GM10248 (cell line): ENCODE measurements around the gene CTTNBP2NL.
"Not testable (repeated sequence)": the region's sequence is repeated elsewhere in the genome, so short reads cannot be mapped to it uniquely, and the experiment has no call there.

ENCODE experiments used
- CTCF ChIA-PET: fragments of 300-600 bp; sonication (Branson Sonifier 250); formaldehyde crosslinking; extraction: SDS; loops from one replicate; lab custom pipeline; 2021; ENCODE audit warnings: antibody characterized with exemption; lab: Yijun Ruan, JAX
- POLR2A ChIA-PET: fragments of 350-650 bp; sonication (Branson Sonifier 250); formaldehyde crosslinking; extraction: SDS; loops from one replicate; lab custom pipeline; 2020; ENCODE audit warnings: antibody characterized with exemption; lab: Yijun Ruan, JAX
- DNase-seq: peaks from one replicate; pipeline ENCODE4 v3.0.0; 2012; ENCODE audit errors: extremely low spot score
- TF ChIP-seq, protein P1 (sequence below): IDR thresholded peaks from 2 replicates; pipeline ENCODE4 v1.5.1; 2012; ENCODE audit warnings: mild to moderate bottlenecking, low read depth; ENCODE audit errors: extremely low read depth, missing control alignments, control extremely low read depth

The CTTNBP2NL gene

DNA sequence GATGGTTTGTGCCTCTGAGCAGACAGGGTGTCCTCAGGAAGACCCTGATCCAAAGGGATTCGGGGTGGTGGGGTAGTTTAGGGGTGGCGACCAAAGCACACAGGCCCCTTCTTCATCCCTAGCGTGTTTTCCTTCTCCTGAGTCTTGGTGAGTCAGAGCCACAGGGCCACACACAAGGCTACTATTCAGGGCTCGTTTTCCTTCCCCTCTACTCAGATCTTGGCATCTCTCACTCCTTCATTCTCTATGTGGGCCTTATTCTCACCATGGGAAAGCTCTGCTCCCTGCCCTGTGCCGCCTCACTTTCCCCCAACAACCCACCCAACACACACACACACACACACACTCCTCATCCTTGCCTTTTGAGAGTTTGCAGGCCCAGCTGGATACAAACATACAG lies 69.1 kb downstream of the CTTNBP2NL start:
- ChIA-PET CTCF (interaction anchor here (0.9 to 7.7 kb wide), 11 partner anchors 9 to 149 kb away, joined by 3 to 76 read pairs (median 7); partner anchors contain the start of gene CTTNBP2NL), POLR2A (no interaction called here)
- TF ChIP-seq, protein P1, sequence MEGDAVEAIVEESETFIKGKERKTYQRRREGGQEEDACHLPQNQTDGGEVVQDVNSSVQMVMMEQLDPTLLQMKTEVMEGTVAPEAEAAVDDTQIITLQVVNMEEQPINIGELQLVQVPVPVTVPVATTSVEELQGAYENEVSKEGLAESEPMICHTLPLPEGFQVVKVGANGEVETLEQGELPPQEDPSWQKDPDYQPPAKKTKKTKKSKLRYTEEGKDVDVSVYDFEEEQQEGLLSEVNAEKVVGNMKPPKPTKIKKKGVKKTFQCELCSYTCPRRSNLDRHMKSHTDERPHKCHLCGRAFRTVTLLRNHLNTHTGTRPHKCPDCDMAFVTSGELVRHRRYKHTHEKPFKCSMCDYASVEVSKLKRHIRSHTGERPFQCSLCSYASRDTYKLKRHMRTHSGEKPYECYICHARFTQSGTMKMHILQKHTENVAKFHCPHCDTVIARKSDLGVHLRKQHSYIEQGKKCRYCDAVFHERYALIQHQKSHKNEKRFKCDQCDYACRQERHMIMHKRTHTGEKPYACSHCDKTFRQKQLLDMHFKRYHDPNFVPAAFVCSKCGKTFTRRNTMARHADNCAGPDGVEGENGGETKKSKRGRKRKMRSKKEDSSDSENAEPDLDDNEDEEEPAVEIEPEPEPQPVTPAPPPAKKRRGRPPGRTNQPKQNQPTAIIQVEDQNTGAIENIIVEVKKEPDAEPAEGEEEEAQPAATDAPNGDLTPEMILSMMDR: no peak
- DNase-seq: no peak

DNA sequence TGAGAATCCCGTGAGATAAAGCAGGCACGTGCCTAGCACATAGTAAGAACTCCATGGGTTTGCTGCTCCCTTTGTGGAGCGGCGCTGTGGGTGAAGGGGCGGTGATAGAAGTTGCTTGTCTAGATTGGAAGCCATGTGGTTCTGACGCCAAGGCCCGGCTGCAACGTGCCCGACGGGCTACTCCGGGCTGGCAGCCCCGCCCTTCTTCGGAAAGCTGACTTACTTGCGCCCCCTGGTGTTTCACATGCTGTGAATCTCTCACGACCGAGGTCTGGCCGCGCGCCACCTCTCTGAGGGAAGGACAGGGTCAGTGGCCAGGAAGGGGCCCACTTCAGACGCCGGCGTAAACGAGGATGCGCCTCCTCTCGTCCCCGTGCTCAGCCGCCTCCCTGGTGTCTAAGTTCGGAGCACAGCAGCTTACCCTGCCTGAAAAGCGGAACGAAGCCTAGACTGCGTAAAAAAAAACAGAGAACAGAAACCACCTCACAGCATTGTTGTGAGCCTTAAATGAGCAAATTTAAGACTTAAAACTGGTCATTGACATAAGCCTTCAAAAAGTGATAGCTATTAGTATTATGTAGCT lies 70.2 kb downstream of the CTTNBP2NL start:
- CTCF ChIA-PET: interaction anchor here (0.7 to 7.7 kb wide), 36 partner anchors 9 to 250 kb away, joined by 3 to 76 read pairs (median 4); partner anchors contain the start of genes CTTNBP2NL and PPM1J
- TF ChIP-seq, protein P1: peak; percentile 87
- POLR2A ChIA-PET: no interaction called here
- DNase-seq: peak; percentile 87

DNA sequence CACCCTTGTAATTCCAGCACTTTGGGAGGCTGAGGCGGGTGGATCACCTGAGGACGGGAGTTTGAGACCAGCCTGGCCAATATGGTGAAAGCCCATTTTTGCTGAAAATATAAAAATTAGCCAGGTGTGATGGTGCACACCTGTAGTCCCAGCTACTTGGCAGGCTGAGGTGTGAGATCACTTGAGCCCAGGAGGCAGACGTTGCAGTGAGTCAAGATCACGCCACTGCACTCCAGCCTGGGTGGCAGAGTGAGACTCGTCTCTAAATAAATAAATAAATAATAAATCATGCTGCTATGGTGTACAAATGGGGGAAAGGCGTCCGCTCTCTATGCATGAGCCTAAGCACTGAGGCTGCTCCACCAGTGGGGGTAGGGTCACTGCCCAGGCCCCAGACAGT lies 74.3 kb downstream of the CTTNBP2NL start:
- DNase-seq, POLR2A ChIA-PET: not testable (repeated sequence)
- CTCF ChIA-PET: interaction anchor here (1.3 to 1.9 kb wide), 3 partner anchors 12 to 144 kb away, joined by 3 to 7 read pairs (median 3); no protein-coding TSS in a partner anchor

DNA sequence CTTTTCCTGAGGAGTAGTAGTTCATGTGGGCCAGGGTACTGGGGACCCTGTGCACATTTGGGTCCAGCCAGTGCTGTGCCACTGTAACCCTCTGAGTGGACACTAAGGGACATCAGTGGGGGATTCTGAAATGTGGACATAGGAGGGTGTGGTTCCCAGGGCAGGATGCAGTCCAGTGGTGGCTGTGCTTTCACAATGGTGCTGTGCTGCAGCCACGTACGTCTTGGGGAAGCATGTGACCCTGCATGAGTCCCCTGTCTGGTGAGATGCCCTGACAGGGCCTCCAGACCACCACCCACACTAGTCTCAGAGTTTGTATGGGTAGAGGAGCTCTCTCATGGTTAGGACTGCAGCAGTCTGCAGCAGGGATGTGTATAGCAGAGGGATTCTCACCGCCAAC lies 75.0 kb downstream of the CTTNBP2NL start:
- ChIA-PET CTCF (no interaction called here), POLR2A (no interaction called here)
- no peak for DNase-seq
- TF ChIP-seq, protein P1: no peak

DNA sequence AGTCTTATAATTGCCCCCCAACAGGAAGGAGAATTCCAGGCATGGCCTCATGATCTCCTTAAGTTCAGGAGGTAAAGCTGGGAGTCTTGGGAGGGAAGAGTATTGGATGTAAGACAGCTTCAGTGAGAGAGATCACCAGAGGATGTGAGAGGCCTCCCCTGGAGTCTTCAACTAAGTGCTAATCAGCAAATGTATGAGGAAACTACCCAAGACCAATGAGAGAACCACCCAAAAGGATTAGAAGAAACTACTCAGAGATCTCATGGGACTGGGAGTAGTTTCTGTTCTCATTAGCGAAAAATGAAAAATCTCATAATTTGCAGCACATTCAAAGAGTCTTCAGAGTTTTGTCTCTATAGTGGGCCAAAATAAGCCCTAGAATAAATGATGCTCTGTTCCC lies 76.1 kb downstream of the CTTNBP2NL start:
- DNase-seq: no peak
- ChIA-PET CTCF (no interaction called here), POLR2A (no interaction called here)
- TF ChIP-seq, protein P1: no peak

DNA sequence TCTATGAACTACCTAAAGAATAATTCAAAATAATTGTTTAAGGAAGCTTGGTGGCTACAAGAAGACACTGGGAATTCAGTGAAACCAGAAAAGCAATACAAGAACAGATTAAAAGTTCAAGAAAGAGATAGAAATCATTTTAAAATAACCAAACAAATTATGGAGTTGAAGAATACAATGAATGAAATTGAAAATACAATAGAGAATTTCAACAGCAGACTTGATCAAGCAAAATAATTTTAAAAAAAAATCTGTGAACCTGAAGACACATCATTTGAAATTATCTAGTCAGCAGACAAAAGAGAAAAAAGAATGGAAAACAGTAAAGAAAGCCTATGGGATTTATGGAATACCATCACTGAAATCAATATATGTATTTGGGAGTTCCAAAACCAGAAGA lies 81.5 kb downstream of the CTTNBP2NL start:
- ChIA-PET POLR2A (no interaction called here), CTCF (interaction anchor here (1.8 to 3.5 kb wide), 2 partner anchors 10 to 87 kb away, joined by 8 to 10 read pairs; no protein-coding TSS in a partner anchor)
- TF ChIP-seq, protein P1: no peak
- no peak for DNase-seq

DNA sequence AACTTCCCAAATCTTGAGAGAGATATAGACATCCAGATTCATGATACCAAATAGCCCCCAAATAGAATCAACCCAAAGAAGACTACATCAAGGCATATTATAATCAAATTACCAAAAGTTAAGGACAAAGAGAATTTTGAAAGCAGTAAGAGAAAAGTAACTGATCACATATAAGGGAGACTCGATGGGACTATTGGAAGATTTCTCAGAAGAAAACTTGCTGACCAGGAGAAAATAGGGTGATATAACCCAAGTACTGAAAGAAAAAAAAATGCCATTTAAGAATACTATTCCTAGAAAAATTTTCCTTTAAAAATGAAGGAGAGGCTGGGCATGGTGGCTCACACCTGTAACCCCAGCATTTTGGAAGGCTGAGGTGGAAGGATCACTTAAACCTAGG lies 82.3 kb downstream of the CTTNBP2NL start:
- ChIA-PET CTCF (interaction anchor here (1.8 to 3.5 kb wide), 2 partner anchors 11 to 87 kb away, joined by 8 to 10 read pairs; no protein-coding TSS in a partner anchor), POLR2A (no interaction called here)
- no peak for DNase-seq
- TF ChIP-seq, protein P1: no peak

DNA sequence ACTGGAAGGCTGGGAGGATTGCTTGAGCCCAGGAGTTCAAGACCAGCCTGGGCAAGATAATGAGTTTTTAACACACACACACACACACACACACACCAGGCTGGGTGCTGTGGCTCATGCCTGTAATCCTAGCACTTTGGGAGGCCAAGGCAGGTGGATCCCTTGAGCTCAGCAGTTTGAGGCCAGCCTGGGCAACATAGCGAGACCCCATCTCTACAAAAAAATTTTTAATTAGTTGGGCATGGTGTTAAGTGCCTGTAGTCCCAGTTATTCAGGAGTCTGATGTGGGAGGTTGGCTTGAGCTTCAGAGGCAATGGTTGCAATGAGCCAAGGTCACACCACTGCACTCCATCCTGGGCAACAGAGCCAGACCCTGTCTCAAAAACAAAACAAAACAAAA lies 90.0 kb downstream of the CTTNBP2NL start:
- CTCF ChIA-PET: interaction anchor here (1.3 kb wide), 1 partner anchor 16 kb away, joined by 3 read pairs; no protein-coding TSS in a partner anchor
- DNase-seq, POLR2A ChIA-PET: not testable (repeated sequence)

DNA sequence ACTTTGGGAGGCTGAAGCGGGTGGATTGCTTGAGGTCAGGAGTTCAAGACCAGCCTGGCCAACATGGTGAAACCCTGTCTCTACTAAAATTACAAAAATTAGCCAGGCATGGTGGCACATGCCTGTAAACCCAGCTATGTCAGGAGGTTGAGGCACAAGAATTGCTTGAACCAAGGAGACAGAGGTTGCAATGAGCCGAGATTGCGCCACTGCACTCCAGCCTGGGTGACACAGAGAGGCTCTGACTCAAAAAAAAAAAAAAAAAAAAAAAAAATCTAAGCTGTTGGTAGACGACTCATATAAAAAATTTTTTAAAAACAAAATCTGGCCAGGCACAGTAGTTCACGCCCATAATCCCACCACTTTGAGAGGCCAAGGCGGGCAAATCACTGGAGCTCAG lies 91.7 kb downstream of the CTTNBP2NL start:
- DNase-seq, POLR2A ChIA-PET: not testable (repeated sequence)
- CTCF ChIA-PET: interaction anchor here (1.0 to 1.6 kb wide), 3 partner anchors 14 to 29 kb away, joined by 3 to 4 read pairs (median 3); no protein-coding TSS in a partner anchor
